ENCODE measurements around the gene MRLN.

DNA sequence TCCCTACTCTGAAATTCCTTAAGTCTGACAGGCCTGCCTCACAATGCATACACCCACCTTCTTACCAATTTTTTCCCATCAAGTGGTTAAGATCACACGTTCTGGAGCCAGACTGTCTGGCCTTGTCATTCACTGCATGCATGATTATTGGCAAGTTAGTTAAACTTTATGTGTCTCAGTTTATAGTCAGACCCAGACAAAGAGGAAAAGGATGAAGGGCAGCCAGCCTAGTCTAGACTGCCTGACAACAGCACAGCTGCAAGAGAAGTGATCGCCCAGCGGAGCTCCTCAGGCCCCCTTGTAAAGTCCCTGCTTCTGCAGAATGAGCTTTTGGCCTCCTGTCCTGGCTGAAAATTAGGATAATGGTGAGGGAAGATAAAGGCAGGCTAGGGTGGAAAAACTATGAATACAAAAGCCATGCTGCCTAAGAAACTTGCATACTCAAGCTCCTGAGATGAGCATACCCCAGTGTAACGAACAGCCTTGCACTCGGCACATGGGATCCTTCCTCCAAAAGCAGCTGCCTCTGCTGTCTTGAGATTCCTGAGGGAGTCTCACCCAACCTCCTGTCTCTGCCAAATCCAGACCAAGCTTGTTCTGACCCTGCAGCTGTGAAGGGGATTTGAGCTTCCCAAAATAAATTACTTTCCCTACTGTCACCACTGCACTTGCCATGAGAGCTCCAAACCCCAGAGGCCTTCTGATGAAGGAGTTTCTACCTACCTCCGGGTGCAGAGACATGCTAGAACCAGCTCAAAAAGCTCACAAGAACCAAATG is 26.7 kb upstream of the MRLN start:
- TF ChIP-seq, protein P1, sequence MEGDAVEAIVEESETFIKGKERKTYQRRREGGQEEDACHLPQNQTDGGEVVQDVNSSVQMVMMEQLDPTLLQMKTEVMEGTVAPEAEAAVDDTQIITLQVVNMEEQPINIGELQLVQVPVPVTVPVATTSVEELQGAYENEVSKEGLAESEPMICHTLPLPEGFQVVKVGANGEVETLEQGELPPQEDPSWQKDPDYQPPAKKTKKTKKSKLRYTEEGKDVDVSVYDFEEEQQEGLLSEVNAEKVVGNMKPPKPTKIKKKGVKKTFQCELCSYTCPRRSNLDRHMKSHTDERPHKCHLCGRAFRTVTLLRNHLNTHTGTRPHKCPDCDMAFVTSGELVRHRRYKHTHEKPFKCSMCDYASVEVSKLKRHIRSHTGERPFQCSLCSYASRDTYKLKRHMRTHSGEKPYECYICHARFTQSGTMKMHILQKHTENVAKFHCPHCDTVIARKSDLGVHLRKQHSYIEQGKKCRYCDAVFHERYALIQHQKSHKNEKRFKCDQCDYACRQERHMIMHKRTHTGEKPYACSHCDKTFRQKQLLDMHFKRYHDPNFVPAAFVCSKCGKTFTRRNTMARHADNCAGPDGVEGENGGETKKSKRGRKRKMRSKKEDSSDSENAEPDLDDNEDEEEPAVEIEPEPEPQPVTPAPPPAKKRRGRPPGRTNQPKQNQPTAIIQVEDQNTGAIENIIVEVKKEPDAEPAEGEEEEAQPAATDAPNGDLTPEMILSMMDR (conservative IDR thresholded peaks at IDR 0.05; ENCODE audit: low read depth, low read length) = no peak
- no peak for TF ChIP-seq EZH2 (IDR thresholded peaks at IDR 0.05; ENCODE audit: borderline replicate concordance, low read depth, low read length, poor library complexity, severe bottlenecking)

Data from A673 (cell line).